Activated CD8-positive, alpha-beta T cell treated with anti-CD3 and anti-CD28 coated beads for 36 hours (primary cell): ENCODE measurements around the gene ANXA6. TPM values are rescaled to one million over a fixed set of nuclear protein-coding genes. Genes with fewer than 3 reads are reported as not detected.

Source experiments
- ATAC-seq: fragments of 200-7000 bp; cut with Tn5 transposase; one replicate; pipeline ENCODE4 v1.10.0; 2021; ENCODE audit warnings: mild to moderate bottlenecking, moderate library complexity
- CTCF ChIA-PET: fragments of 350-600 bp; sonication (Branson Sonifier 250); formaldehyde crosslinking; loops from one replicate; lab custom pipeline; 2021; ENCODE audit warnings: antibody characterized with exemption; lab: Charles Lee
- POLR2A ChIA-PET: fragments of 350-600 bp; sonication (Branson Sonifier 250); formaldehyde crosslinking; loops from one replicate; lab custom pipeline; 2021; ENCODE audit warnings: antibody characterized with exemption; lab: Charles Lee
- DNase-seq: peaks from one replicate; pipeline ENCODE4 v3.0.0-alpha.2; 2020
- H3K27ac Mint-ChIP-seq: one replicate; pipeline ENCODE4 v1.8.0; 2021; ENCODE audit warnings: mild to moderate bottlenecking, mixed read lengths
- H3K27me3 Mint-ChIP-seq: one replicate; pipeline ENCODE4 v1.8.0; 2021; ENCODE audit warnings: mixed read lengths
- H3K36me3 Mint-ChIP-seq: one replicate; pipeline ENCODE4 v1.8.0; 2021; ENCODE audit warnings: low read depth, mixed read lengths
- H3K4me1 Mint-ChIP-seq: one replicate; pipeline ENCODE4 v1.8.0; 2021; ENCODE audit warnings: low read depth, mixed read lengths
- H3K4me3 Mint-ChIP-seq: one replicate; pipeline ENCODE4 v1.8.0; 2021; ENCODE audit warnings: mild to moderate bottlenecking, moderate library complexity, mixed read lengths
- H3K9me3 Mint-ChIP-seq: one replicate; pipeline ENCODE4 v1.8.0; 2021; ENCODE audit warnings: mixed read lengths
- intact Hi-C: fragments of 100-400 bp; cut with micrococcal nuclease; formaldehyde crosslinking; loops from one replicate; pipeline ENCODE4 v1.10.0; 2022
- total RNA-seq, 2 experiments: library from RNA; stranded (reverse); gene quantifications; one replicate each; pipeline ENCODE4 v1.2.3, GENCODE V29; 2021
- TF ChIP-seq, protein P1 (sequence below): fragments of 200-600 bp; IDR thresholded peaks from one replicate; pipeline ENCODE4 v1.8.0; 2022; ENCODE audit warnings: antibody characterized with exemption, mild to moderate bottlenecking

Gene ANXA6
- total RNA-seq, 2 experiments from 2014 or later: 328 to 336 TPM

- intact Hi-C loops: no loop called here
- Mint-ChIP-seq H3K27ac (no peak overlapping the region), H3K27me3 (no peaks in the 10 kb centered on the region), H3K36me3 (no peaks in the 10 kb centered on the region), H3K4me1 (peaks cover 20% of the 10 kb centered on the region), H3K4me3 (no peak overlapping the region), H3K9me3 (no peaks in the 10 kb centered on the region)
- CTCF ChIA-PET: interaction anchor here (1.0 to 12.2 kb wide), 5 partner anchors 8 to 120 kb away, joined by 3 to 413 read pairs (median 3); no protein-coding TSS in a partner anchor
- TF ChIP-seq, protein P1, sequence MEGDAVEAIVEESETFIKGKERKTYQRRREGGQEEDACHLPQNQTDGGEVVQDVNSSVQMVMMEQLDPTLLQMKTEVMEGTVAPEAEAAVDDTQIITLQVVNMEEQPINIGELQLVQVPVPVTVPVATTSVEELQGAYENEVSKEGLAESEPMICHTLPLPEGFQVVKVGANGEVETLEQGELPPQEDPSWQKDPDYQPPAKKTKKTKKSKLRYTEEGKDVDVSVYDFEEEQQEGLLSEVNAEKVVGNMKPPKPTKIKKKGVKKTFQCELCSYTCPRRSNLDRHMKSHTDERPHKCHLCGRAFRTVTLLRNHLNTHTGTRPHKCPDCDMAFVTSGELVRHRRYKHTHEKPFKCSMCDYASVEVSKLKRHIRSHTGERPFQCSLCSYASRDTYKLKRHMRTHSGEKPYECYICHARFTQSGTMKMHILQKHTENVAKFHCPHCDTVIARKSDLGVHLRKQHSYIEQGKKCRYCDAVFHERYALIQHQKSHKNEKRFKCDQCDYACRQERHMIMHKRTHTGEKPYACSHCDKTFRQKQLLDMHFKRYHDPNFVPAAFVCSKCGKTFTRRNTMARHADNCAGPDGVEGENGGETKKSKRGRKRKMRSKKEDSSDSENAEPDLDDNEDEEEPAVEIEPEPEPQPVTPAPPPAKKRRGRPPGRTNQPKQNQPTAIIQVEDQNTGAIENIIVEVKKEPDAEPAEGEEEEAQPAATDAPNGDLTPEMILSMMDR: no peak
- POLR2A ChIA-PET: interaction anchor here (0.7 kb wide), 1 partner anchor 12 kb away, joined by 3 read pairs; no protein-coding TSS in a partner anchor
- DNase-seq: no peak
- no peak for ATAC-seq
Observed at GRCh38 chr5:151171529-151171928, 13.9 kb upstream of the ANXA6 start.

DNA sequence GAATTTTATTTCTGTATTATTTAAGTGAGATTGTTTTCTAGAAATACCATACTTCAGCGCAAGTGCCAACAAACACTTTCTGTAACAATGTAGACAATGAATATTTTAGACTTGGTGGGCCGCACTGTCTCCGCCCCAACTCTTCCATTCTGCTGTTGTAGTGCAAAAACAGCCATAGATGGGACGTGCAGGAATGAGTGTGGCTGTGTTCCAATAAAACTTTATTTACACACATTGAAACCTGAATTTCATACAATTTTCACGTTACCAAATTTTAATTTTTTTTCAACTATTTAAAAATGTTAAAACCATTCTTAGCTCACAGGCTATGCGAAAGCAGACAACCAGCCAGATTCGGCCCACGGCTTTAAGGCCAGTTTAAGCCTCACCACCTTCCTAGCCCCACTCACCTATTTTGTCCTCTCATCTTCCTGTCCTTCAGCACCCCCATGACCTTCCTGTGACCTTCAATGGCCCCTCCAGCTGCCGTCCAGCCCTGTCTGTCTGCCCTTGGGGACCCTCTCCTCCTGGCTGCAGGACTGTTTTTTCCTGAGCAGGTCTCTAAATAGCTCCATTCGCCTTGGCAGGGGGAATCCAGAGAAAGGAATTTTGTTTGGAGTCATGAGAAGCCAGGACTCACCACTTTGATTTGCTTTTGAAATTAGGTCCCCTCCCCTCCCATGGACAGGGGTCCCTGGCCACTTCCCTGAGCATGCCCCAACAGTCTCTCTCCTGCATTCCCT is 11.2 kb upstream of the ANXA6 start:
- DNase-seq (no peak), ATAC-seq (no peak)
- Mint-ChIP-seq H3K36me3 (no peaks in the 10 kb centered on the region), H3K4me1 (peaks cover 29% of the 10 kb centered on the region), H3K4me3 (no peak overlapping the region), H3K27me3 (no peaks in the 10 kb centered on the region), H3K9me3 (no peaks in the 10 kb centered on the region), H3K27ac (no peak overlapping the region)
- TF ChIP-seq, protein P1: no peak
- ChIA-PET CTCF (interaction anchor here (0.8 to 12.2 kb wide), 10 partner anchors 11 to 147 kb away, joined by 3 to 413 read pairs (median 6); no protein-coding TSS in a partner anchor), POLR2A (interaction anchor here (1.4 to 1.6 kb wide), 2 partner anchors 10 to 23 kb away, joined by 3 to 4 read pairs; no protein-coding TSS in a partner anchor)
- intact Hi-C loops: no loop called here

DNA sequence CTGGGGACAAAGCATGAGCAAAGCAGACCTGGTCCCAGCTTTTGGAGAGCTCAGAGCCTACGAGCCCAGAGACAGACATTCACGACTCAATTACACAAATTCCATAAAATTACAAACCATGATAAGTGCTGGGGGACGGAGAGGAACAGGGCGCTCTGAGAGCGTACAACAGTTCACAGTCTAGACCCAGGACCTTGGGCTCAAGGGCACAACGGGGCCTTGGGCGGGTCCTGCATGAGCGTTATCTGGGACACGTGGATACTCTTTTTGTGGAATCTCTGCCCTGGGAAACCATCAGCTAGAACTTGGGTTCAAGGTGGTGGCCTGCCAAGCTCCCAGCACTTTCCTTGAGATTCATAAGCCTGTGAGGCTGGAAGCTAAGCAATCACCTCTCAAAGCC is 9.4 kb upstream of the ANXA6 start:
- DNase-seq (no peak), ATAC-seq (no peak)
- intact Hi-C loops: no loop called here
- POLR2A ChIA-PET: interaction anchor here (1.6 kb wide), 1 partner anchor 41 kb away, joined by 4 read pairs; no protein-coding TSS in a partner anchor
- CTCF ChIA-PET: interaction anchor here (1.0 to 12.2 kb wide), 8 partner anchors 34 to 119 kb away, joined by 3 to 413 read pairs (median 34); no protein-coding TSS in a partner anchor
- Mint-ChIP-seq H3K9me3 (no peaks in the 10 kb centered on the region), H3K4me1 (peaks cover 27% of the 10 kb centered on the region), H3K4me3 (no peak overlapping the region), H3K36me3 (no peaks in the 10 kb centered on the region), H3K27me3 (no peaks in the 10 kb centered on the region), H3K27ac (no peak overlapping the region)
- TF ChIP-seq, protein P1: no peak

DNA sequence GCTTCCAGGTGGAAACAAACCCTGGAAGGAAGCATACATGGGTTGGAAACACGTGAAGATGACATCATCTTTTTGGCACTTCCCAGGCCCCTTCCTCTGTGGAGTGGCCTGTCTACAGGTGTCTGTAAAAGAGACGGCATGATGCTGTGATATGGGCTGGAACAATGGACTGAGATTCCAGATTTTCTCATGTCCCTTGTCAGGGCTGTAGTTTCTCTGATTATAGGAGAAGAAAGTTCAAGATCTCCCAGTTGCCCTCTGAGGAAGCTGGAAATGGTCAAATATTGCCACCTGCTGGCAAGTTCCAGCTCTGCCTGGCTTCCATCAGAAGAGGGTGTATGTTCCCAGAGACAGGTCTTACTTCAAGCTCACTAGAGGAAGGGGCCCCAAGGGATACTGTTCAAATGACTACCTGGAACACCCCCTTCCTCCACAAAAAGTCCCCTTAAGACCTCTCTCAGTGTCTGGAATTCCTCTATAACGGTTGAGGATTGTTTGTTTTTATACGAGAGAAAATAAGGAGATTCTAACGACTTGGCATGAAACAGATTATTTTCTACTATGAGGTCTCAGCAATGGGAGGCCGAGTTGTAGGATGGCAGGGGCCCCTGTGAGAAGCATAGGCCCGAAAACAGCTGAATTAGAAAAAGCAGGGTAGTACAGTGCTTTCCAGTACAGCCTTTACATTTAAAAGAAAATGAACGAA is 7.3 kb upstream of the ANXA6 start:
- Mint-ChIP-seq H3K27ac (no peak overlapping the region), H3K9me3 (no peaks in the 10 kb centered on the region), H3K36me3 (no peaks in the 10 kb centered on the region), H3K27me3 (no peaks in the 10 kb centered on the region), H3K4me3 (no peak overlapping the region), H3K4me1 (peaks cover 17% of the 10 kb centered on the region)
- intact Hi-C loops: loop anchor here (1.0 kb wide), 1 partner anchor 39 kb away; no protein-coding TSS in a partner anchor
- ATAC-seq (peak; percentile 97), DNase-seq (peak; percentile 89)
- TF ChIP-seq, protein P1: peak; percentile 92
- CTCF ChIA-PET: interaction anchor here (0.7 to 12.2 kb wide), 68 partner anchors 8 to 465 kb away, joined by 3 to 413 read pairs (median 6); partner anchors contain the start of genes CCDC69, GM2A, RBM22 and TNIP1
- POLR2A ChIA-PET: interaction anchor here (0.6 to 1.9 kb wide), 14 partner anchors 13 to 116 kb away, joined by 3 to 13 read pairs (median 4); partner anchors contain the start of genes CCDC69 and TNIP1
